Ramos (cell line): ENCODE results near the gene CLEC16A.

Source experiments
- in situ Hi-C: fragments of 300-500 bp; cut with MboI; formaldehyde crosslinking; loops from one replicate; pipeline ENCODE4 v1.14.3; 2022; ENCODE audit warnings: low sequenced_read_pairs; ENCODE audit not compliant: unreplicated experiment

The CLEC16A gene

GRCh38 chr16:11085916-11086315, 141.6 kb downstream of the CLEC16A start:
- in situ Hi-C loops: no loop called here

GRCh38 chr16:11087691-11088073, 143.3 kb downstream of the CLEC16A start:
- in situ Hi-C loops: no loop called here

GRCh38 chr16:11088074-11088730, 143.8 kb downstream of the CLEC16A start:
- in situ Hi-C loops: no loop called here

- in situ Hi-C loops: no loop called here
These were observed 144.5 kb downstream of the CLEC16A start for GRCh38 chr16:11088831-11089230.

DNA sequence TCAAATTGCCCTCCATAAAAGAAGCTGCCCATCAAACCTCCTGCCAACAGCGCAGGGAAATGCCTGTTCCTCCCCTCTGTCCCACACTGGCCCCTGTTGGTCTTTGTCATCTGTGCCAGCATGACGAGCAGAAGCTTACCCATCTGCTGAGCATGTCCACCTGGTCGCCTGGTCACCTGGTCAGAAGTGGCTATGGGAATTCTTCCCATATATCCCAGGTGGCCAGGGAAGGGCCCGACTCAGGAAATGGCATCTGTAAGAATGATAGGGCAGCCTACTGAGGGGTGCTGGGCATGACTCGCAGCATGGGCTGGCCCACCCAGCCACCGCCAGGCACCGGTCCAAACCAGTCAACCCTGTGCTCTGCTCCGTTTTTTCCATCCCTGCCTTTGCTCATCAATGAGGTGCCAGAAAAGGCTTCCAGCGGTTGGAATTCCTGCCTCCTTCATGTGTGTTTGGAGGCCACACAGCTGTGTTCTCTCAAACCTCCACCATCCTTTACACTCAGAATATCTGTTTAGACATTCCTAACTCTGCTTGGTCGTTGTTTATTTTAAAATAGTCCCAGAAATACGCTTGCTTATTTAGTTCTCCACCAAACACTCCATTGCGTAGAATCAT, 145.2 kb downstream of the CLEC16A start:
- in situ Hi-C loops: no loop called here

DNA sequence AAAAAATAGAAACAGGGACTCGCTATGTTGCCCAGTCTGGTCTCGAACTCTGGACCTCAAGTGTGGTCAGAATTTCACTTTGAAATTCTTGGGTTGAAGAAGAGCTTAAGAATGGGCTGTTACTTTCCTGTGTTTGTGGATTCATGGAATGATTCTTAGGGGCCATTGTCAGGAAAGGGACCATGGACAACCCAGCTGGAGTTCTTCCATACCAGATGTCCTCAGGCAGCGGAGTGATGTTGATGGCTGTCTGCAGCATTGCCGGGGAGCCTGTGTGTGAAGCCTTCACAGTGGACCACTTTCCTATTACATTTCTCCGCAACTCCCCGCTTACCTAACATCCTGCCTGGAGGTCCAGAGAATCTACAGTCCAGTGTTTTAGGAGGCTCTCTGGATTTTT, 145.9 kb downstream of the CLEC16A start:
- in situ Hi-C loops: no loop called here

DNA sequence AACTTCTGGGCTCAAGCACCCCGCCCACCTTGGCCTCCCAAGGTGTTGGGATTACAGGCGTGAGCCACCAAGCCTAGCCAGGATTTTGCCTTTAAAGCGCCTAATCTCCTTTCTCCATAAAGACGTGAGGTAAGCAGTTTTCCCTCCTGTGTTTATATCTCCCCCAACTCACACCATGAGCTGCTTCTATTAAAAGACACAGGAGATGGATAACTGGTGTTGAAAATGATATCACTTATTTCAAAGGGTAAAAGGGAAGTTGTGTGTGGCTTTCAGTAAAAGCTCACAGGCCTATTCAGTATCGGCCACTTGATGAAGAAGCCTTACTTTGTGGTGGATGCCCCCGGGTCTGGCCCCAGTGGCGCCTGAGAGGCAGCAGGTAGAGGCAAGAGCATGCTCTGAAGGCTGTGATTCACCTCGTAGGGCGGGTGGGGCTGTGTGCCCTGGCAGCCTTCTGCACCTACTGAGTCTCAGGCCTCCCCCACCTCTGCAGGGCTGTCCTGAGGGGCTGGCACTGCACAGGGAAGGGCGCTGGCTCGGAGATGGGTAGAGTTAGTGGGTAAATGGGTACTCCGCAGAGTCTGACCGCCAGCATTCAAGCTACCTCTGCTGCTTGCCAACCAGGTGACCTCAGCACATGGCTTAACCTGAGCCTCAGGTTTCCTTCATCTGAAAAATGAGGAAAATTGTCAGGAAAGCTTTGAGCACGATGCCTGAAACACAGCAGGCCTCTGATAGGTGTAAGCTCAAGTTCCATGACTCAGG, 146.8 kb downstream of the CLEC16A start:
- in situ Hi-C loops: no loop called here

DNA sequence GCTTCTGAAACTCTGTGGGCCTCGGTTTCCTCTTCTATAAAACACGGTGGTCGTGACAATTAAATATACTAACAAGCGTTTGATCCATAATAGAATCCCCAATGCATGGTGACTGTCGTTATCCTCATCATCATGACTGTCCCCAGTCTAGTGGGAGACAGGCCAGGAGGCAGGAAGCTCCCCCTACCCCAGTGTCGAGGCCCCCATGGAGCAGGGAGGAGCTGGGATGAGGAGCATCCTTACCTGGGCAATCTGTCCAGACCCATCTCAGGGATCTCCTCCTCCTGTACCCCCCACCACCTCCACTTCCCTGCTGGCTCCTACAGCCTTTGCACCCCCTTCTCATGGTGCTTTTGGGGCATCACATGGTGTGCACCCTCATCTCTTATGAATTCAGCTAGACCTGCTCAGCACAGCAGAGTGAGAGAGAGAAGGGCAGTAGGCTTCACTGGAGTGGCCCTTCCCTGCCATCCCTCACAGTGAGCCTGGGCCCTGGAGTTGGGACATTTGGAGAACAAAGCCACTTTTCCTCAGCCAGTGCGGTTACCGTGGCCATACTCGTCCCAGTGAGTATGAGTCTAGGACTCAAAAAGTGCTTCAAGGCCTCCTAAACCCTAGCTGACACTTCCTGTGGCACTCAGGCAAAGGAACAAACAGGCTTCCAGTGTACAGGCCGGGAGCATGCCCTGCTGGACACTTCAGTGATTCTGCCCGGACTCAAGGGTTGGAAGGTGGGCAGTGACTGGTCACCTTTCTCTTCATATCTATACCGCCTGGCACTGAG, 148.6 kb downstream of the CLEC16A start:
- in situ Hi-C loops: no loop called here

GRCh38 chr16:11093572-11094074, 149.3 kb downstream of the CLEC16A start:
- in situ Hi-C loops: no loop called here

- in situ Hi-C loops: no loop called here
These were observed 149.9 kb downstream of the CLEC16A start for GRCh38 chr16:11094075-11094856.

DNA sequence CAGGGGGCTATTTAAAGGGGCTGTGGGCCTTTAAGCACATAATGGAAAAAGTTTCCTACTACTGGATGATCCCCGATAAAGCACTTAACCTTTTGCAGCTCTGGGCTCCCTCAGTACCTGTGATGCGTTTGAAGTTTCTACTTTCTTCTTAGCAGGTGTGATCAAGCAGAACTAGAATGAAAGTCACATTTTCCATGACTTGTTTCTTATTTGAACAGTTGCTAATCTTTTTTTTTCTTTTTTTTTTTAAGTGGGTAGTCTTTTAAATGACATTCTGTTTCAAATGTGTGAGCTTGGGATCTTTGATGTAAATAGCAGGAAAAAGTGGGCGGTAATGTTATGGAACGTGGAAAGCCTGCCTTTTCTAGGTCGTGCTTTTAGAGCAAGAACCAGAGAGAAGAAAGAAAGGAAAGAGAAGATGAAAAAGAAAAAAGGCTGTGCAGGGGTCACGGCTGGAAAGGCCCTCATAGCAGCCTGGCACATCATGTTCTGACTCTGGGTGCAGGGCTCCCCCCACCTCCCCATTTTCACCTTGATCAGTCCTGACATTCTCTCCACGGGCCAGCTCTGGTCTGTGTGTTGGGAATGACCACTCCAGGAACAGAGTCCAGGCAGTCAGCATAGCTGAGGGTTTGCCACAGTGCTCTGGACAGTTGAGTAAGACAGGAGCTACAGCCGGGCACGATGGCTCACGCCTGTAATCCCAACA, 150.6 kb downstream of the CLEC16A start:
- in situ Hi-C loops: no loop called here

- in situ Hi-C loops: no loop called here
These were observed 151.6 kb downstream of the CLEC16A start for GRCh38 chr16:11095935-11096334.

- in situ Hi-C loops: no loop called here
These were observed 152.9 kb downstream of the CLEC16A start for GRCh38 chr16:11097094-11097786.

DNA sequence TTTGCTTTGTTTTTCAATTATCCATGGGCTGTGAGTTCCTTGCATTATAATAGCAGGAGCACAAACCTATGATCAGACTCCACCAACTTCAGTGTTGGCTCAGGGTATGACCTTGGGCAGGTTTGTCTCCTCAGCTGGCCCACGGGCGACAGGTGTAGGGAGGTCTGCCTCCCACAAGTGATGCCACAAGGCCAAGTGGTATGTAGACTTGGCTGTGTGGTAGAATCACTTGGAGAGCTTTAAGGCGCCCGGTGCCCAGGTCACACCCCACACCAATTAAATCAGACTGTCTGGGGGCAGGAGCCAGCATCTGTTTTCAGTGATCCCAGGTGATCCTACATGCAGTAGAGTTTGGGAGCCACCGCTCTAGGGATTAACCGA, 153.4 kb downstream of the CLEC16A start:
- in situ Hi-C loops: no loop called here

GRCh38 chr16:11098601-11099390, 154.4 kb downstream of the CLEC16A start:
- in situ Hi-C loops: no loop called here

- in situ Hi-C loops: no loop called here
These were observed 155.4 kb downstream of the CLEC16A start for GRCh38 chr16:11099672-11100205.

- in situ Hi-C loops: no loop called here
These were observed 155.9 kb downstream of the CLEC16A start for GRCh38 chr16:11100239-11100750.
